HG03575 (cell line): Measurements from ENCODE around the gene SFSWAP.
"Not testable (repeated sequence)": the region's sequence is repeated elsewhere in the genome, so short reads cannot be mapped to it uniquely, and the experiment has no call there.

Experiments used
- ATAC-seq: cut with Tn5 transposase; IDR thresholded peaks from one replicate; pipeline ENCODE4 v1.9.1; 2021; ENCODE audit not compliant: unreplicated experiment, insufficient number of reproducible peaks, low FRiP score; ENCODE audit errors: extremely low read depth

The SFSWAP gene

DNA sequence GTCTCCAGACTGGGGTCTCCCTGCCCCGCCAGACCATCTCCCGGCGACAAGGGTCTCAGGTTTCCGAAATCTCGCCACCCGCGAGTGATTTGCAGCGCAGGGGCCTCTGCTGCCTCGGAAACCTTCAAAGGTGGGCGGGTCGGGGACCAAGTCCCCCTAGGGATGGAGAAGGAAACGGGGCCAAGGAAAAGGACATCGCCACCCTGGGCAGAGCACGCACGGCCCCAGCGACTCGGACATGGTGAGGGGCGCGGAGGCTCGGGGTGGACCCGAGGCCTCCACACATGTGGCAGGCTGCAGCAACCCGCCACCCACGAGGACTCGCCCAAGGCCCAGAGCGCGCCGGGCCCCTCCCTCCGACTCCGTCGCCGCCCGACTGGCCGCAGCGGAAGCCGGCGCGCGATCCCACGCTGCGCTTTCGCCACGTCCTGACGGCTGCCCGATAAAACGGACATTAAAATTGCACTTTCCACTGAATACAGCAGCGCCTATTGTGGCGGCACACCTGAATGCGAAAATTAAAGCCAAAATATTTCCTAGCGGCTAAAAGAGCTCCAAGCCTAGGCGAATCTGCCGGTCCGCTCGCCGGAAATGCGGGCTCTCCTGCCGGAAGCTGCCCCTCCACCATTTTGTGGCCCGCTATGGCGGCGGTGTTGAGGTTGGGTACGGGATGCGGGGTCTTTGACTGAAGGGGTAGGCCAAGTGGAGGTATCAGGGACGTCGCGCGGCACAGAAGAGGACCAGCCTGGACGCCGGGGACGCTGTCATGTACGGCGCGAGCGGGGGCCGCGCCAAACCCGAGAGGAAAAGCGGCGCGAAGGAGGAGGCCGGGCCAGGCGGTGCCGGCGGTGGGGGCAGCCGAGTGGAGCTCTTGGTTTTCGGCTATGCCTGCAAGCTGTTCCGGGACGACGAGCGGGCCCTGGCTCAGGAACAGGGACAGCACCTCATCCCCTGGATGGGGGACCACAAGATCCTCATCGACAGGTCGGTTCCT, at the start of gene SFSWAP:
Gene SFSWAP, plus strand, starts transcription at position 627 of the 994 bp plus-strand sequence. Its CDS starts 140 bp downstream, at position 767.
- ATAC-seq: no peak

DNA sequence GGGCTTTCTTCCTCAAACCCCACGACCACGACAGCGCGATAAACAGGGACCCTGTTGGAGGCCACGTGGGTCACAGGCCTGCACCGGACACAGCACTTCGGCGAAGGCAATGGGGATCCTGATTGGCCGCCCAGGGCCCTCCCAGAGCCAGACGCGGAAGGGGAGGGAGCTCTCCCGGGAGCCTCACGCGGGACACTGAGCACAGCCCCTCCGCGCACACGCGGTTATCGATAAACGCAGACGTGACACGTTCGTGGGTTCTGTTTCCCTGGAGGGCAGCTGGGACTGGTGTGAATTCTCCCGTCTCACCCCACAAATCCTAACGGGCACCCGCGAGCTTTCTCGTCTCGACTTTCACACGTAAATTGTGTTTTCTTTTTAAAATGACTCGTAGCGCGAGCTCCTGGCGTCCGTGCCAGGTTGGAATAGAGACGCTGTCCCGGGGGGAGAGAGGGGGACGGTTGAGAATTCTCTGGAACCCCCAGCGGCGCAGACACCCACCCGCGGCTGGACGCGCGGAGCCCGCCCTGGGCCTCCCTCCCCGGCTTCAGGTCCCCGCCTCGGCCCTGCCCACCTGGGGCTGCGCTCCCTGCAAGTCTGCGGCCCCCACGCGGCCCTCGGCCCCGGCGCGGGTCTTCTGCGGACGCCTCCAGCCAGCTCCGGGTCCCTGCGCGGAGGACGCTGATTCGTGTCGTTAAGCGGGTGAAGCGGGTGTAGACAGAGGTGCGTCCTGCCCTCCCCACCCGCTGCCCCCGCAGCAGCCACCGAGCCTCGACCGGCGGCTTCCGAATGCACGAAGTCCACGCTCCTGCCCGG, 49.5 kb upstream of the SFSWAP start:
- ATAC-seq: not testable (repeated sequence)

DNA sequence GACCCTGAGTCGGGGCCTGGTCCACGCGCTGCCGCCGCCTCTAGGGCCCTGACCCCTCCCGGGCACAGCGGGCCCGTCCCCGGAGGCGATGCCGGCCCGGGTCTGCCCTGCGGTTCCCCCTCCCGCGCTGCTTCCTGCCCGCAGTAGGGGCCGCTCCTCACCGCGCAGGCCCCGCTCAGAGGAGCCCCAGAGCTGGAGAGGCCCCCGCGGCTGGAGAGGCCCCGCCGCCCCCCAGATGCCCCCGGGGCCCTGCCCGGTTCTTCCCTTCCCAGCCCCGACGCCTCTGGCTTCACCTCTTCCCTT, 49.0 kb upstream of the SFSWAP start:
- not testable (repeated sequence) for ATAC-seq

- not testable (repeated sequence) for ATAC-seq
Observed at GRCh38 chr12:131662346-131662745, 48.5 kb upstream of the SFSWAP start.

DNA sequence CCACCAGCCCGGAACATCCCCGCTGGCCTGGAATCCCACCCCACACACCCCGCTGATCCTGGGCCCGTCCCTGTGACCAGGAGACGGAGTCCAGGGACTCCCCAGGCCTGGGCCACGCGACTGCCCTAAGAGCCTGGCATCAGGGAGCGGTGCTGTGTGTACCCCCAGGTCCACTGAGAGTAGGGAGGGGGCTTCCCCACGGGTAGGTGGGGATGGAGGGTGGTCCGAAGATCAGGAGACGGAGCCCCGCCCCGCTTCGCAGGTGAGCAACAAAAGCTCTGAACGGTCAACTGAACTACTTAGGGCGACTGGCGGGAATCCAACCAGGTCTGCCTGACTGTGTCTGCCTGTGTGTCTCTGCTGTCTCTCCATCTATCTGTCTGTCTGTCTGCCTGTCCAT, 45.2 kb upstream of the SFSWAP start:
- ATAC-seq: not testable (repeated sequence)

GRCh38 chr12:131666486-131666885, 44.4 kb upstream of the SFSWAP start:
- not testable (repeated sequence) for ATAC-seq

DNA sequence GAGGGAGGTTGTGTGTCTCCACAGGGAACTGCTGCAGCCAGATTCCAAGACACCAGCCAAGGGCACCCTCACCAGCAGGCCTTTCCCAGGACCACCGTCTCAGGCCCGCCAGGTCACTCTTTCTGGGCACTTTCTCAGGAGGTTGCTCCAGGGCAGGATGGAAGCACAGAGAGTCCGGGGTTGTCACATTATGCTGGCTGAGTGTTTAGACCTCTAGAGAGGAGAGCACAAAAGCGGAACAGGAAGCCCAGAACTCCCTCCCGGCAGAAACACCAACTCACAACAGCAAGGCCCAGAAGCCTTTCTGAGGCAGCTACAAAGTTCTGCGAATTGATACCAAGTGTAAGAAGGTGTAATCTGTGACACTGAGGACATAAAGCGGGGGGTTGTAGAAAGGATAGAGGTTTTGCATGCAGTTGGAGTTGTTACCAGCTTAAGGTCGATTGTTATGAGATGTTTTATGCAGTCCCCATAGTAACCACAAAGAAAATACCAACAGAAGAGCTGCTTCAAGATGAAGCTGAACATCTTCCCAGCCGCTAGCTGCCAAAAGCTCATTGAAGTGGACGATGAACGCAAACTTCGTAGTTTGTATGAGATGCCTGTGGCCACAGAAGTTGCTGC, 43.8 kb upstream of the SFSWAP start:
- ATAC-seq: not testable (repeated sequence)

DNA sequence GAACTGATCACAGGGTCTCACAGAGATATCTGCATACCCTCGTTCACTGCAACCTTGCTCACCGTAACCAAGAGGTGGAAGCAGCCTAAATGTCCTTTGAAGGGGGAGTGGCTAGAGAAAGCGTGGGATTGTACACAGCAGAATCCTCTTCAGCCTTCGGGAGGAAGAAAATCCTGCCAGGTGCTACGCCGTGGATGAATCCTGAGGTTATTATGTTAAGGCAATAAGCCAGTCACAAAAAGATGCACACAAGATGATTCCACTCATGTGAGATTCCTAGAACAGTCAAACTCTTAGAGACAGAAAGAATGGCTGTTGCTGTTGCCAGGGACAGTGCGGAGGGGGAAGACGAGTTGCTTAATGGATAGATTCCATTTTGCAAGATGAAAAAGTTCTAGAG, 39.6 kb upstream of the SFSWAP start:
- no peak for ATAC-seq

DNA sequence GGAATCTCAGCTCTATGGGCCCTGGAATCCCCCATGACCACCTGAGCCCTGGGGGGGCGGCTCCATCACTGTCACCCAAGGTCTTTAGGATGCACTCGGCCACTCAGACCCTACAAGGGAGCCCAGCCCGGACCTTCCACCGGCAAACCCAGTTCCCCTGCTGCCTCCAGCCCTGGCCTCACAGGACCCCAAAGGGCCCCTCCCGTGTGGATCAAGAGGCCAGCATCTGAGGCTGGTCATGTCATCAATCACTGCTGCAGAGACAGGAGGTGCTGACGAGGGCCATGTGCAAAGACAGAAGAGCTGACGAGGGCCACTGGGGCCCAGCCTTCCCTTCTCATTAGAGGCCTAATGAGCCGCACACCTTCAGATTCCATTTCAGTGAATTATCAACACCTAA, 39.0 kb upstream of the SFSWAP start:
- ATAC-seq: no peak

GRCh38 chr12:131672311-131672940, 38.5 kb upstream of the SFSWAP start:
- no peak for ATAC-seq

GRCh38 chr12:131672941-131673887, 37.7 kb upstream of the SFSWAP start:
- no peak for ATAC-seq

DNA sequence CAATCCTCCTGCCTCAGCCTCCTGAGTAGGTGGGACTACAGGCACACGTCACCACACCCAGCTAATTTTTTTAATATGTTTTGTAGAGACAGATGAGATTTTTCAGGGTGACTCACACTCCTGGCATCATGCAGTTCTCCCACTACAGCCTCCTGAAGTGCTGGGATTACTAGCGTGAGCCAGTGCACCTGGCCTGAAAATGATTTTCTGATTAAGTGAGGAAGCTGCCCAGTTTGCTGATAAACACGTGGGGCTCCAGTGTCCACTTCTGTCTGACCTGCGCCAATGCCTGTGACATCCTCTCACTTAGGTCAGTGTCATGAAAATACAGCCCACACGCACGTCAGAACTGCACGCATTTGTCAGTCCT, 37.0 kb upstream of the SFSWAP start:
- no peak for ATAC-seq

DNA sequence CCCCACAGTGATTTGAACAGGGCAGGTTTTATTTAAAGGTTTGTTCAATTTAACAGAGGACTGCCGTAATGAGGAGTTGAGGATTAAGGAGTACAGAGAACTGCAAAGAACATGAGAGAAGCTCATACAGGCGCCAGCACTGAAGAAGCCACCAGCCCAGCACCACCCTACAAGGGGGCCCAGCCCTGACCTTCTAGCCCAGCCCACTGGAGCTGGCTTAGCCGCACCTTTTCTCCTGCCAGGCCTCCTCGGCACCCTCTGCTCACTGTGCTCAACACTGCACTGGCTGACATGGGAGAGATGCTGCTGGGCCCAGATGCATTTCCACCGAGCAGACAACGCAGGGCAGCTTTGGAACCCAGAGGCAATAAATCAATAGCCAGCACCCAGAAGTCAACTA, 36.5 kb upstream of the SFSWAP start:
- ATAC-seq: no peak

- ATAC-seq: no peak
Observed at GRCh38 chr12:131675126-131676080, 35.5 kb upstream of the SFSWAP start.

DNA sequence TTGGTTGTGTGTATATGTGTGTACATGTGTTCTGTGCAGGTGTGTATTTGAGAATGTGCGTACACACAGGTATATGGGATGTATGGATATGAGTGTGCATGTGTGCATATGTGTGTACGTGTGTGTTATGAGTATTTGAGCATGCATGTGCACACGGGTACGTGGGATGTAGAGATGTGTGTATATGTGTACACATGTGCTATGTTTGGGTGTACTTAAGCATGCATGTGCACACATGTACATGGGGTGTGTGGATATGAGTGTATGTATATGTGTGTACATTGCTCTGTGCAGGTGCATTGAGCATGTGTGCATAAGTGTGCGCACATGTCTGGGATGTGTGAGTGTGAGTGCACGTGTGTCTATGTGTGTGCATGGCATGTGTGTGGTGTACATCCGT, 34.3 kb upstream of the SFSWAP start:
- ATAC-seq: no peak

DNA sequence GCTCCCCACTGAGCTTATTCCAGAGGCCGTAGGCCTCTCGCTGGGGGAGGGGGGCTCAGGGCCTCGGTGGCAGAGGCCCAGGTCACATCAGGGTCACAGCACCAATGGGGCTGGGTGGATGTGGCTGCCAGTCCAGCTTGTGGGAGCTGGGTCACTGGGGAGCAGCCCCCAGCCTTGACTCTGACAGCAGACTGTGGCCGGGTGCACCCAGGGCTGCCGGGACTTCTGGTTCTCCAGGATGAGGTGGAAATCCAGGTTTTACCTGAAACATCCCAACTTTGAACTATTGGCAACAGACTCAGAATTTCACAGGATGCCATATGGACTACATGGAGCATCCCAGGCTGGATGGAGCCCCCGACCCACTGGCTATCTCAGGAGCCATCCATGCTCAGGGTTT, 33.8 kb upstream of the SFSWAP start:
- ATAC-seq: not testable (repeated sequence)

- no peak for ATAC-seq
Observed at GRCh38 chr12:131677699-131678098, 33.2 kb upstream of the SFSWAP start.
